Uterus (tissue), 4 donors: Measurements from ENCODE around the gene PANK3. TPM values are rescaled to one million over a fixed set of nuclear protein-coding genes. Genes with fewer than 3 reads are reported as not detected.
"Not testable (repeated sequence)": the region's sequence is repeated elsewhere in the genome, so short reads cannot be mapped to it uniquely, and the experiment has no call there.

ENCODE experiments used
- DNase-seq, 2 donors: peaks; one replicate each; pipeline ENCODE4 v3.0.0-alpha.2; 2019 to 2020
- H3K27ac ChIP-seq, 2 donors: fragments of 200-600 bp; sonication (generic); 1 replicate in 1 of 2; 2 replicates in 1 of 2; pipeline ENCODE4 v1.5.1; 2016 to 2018
- H3K27me3 ChIP-seq, 2 donors: fragments of 200-600 bp; sonication (generic); one replicate each; pipeline ENCODE4 v1.5.1; 2018 to 2019; ENCODE audit warnings: control low read depth in 1 of 2
- H3K36me3 ChIP-seq, 2 donors: fragments of 200-600 bp; sonication (generic); one replicate each; pipeline ENCODE4 v1.5.1; 2019; ENCODE audit warnings: control low read depth in 1 of 2
- H3K4me1 ChIP-seq, 2 donors: fragments of 200-600 bp; sonication (generic); one replicate each; pipeline ENCODE4 v1.5.1; 2018 to 2019; ENCODE audit warnings: control low read depth in 1 of 2
- H3K4me3 ChIP-seq, 2 donors: fragments of 200-600 bp; sonication (generic); 1 replicate in 1 of 2; 2 replicates in 1 of 2; pipeline ENCODE4 v1.5.1; 2018 to 2019; ENCODE audit warnings: mild to moderate bottlenecking in 1 of 2
- H3K9me3 ChIP-seq, 2 donors: fragments of 200-600 bp; sonication (generic); one replicate each; pipeline ENCODE4 v1.5.1; 2019; ENCODE audit warnings: control low read depth in 1 of 2
- CTCF ChIP-seq, 4 experiments: fragments of 200-600 bp in 2 of 4; fragments of 450-650 bp in 2 of 4; sonication (generic) in 2 of 4; IDR thresholded peaks; one replicate each; pipeline ENCODE4 v1.5.1; 2016 to 2019; ENCODE audit warnings: antibody characterized with exemption in 4 of 4, mild to moderate bottlenecking in 2 of 4, moderate library complexity in 1 of 4
- POLR2A ChIP-seq, 2 donors: fragments of 450-650 bp; IDR thresholded peaks; one replicate each; pipeline ENCODE4 v1.6.1; 2016; ENCODE audit warnings: antibody characterized with exemption in 2 of 2, mild to moderate bottlenecking in 1 of 2, moderate library complexity in 1 of 2
- intact Hi-C: fragments of 100-400 bp; cut with DNase I; formaldehyde crosslinking; loops from one replicate; pipeline ENCODE4 v1.15.1; 2023; ENCODE audit warnings: low total_unique reads
- total RNA-seq, 4 donors: library from RNA; depleted of rRNA in 3 of 4; stranded (reverse); fragments of >200 nt in 3 of 4; gene quantifications; one replicate each; pipeline versions ENCODE4 v1.1.0 to v1.2.4, GENCODE V29; 2014 to 2023
- donor health status: DM: yes; HTN: yes; CAD: no.

The PANK3 gene
- total RNA-seq, 4 donors from 2014 or later: 15.6 to 92.6 (median 32.2) TPM

GRCh38 chr5:168553377-168554130 lies 25.6 kb downstream of the PANK3 start:
- intact Hi-C loops: no loop called here
- DNase-seq: no peak
- H3K27me3 ChIP-seq: no peaks in the 10 kb centered on the region
- no peaks in the 10 kb centered on the region for H3K9me3 ChIP-seq
- no peak overlapping the region for H3K27ac ChIP-seq
- H3K4me1 ChIP-seq: no peaks in the 10 kb centered on the region
- TF ChIP-seq POLR2A (IDR thresholded peaks at IDR 0.05): no peak
- no peak for TF ChIP-seq CTCF (IDR thresholded peaks at IDR 0.05)
- H3K4me3 ChIP-seq: no peak overlapping the region
- no peaks in the 10 kb centered on the region for H3K36me3 ChIP-seq

GRCh38 chr5:168552146-168552545 lies 27.0 kb downstream of the PANK3 start:
- no peak for DNase-seq
- H3K27ac ChIP-seq: no peak overlapping the region
- TF ChIP-seq CTCF (IDR thresholded peaks at IDR 0.05) (no peak), POLR2A (IDR thresholded peaks at IDR 0.05) (no peak)
- no peaks in the 10 kb centered on the region for H3K4me1 ChIP-seq
- intact Hi-C loops: no loop called here
- no peaks in the 10 kb centered on the region for H3K27me3 ChIP-seq
- no peaks in the 10 kb centered on the region for H3K36me3 ChIP-seq
- no peak overlapping the region for H3K4me3 ChIP-seq
- H3K9me3 ChIP-seq: no peaks in the 10 kb centered on the region

- intact Hi-C loops: no loop called here
- no peaks in the 10 kb centered on the region for H3K36me3 ChIP-seq
These were observed 28.5 kb downstream of the PANK3 start for GRCh38 chr5:168550656-168551055.

GRCh38 chr5:168549554-168549953 lies 29.6 kb downstream of the PANK3 start:
- no peaks in the 10 kb centered on the region for H3K9me3 ChIP-seq
- no peaks in the 10 kb centered on the region for H3K36me3 ChIP-seq
- no peak for DNase-seq
- TF ChIP-seq POLR2A (IDR thresholded peaks at IDR 0.05): no peak
- TF ChIP-seq CTCF (IDR thresholded peaks at IDR 0.05): no peak
- no peak overlapping the region for H3K27ac ChIP-seq
- H3K27me3 ChIP-seq: no peaks in the 10 kb centered on the region
- H3K4me1 ChIP-seq: no peaks in the 10 kb centered on the region
- intact Hi-C loops: no loop called here
- no peak overlapping the region for H3K4me3 ChIP-seq

More at GRCh38 chr5:168550656-168551055, 28.5 kb downstream of the PANK3 start:
- no peak overlapping the region for H3K4me3 ChIP-seq
- no peaks in the 10 kb centered on the region for H3K9me3 ChIP-seq
- TF ChIP-seq CTCF (IDR thresholded peaks at IDR 0.05) (no peak), POLR2A (IDR thresholded peaks at IDR 0.05) (no peak)
- H3K27me3 ChIP-seq: no peaks in the 10 kb centered on the region
- no peak for DNase-seq
- H3K27ac ChIP-seq: no peak overlapping the region
- H3K4me1 ChIP-seq: no peaks in the 10 kb centered on the region

GRCh38 chr5:168537176-168537575 lies 42.0 kb downstream of the PANK3 start:
- TF ChIP-seq CTCF (IDR thresholded peaks at IDR 0.05) (no peak), POLR2A (IDR thresholded peaks at IDR 0.05) (no peak)
- no peaks in the 10 kb centered on the region for H3K36me3 ChIP-seq
- no peaks in the 10 kb centered on the region for H3K27me3 ChIP-seq
- no peak overlapping the region for H3K4me3 ChIP-seq
- no peak for DNase-seq
- H3K9me3 ChIP-seq: no peaks in the 10 kb centered on the region
- H3K4me1 ChIP-seq: no peaks in the 10 kb centered on the region
- no peak overlapping the region for H3K27ac ChIP-seq
- intact Hi-C loops: no loop called here

GRCh38 chr5:168534351-168534750 lies 44.8 kb downstream of the PANK3 start:
- H3K4me1 ChIP-seq, H3K27ac ChIP-seq, DNase-seq, H3K9me3 ChIP-seq, H3K4me3 ChIP-seq, H3K36me3 ChIP-seq, H3K27me3 ChIP-seq, intact Hi-C loops: not testable (repeated sequence)
